ENCODE data around the gene RFK.

The RFK gene

DNA sequence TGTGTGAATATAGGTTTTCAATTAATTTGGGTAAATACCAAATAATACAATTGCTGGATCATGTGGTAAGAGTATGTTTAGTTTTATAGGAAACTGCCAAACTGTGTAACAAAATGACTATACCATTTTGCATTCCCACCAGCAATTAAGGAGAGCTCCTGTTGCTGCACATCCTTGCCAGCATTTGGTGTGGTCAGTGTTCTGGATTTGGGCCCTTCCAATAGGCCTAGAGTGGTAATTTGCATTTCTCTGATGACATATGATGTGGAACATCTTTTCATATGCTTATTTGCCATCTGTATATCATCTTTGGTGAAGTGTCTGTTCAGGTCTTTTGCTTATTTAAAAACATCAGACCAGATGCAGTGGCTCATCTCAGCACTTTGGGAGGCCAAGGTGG lies 11.6 kb upstream of the RFK start:
- DNase-seq = no peak

DNA sequence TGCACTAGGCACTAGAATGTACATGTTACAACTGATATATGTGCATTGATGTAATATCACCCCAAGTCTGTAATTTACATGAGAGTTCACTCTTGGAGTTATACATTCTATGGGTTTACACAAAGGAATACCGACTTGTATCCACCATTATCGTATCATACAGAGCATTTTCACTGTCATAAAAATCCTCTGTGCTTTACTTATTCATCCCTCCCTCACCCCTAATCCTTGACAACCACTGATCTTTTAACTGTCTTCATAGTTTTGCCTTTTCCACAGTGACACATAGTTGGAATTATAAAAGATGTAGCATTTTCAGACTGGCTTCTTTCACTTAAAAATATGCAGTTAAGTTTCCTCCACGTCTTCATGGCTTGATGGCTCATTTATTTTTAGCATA lies 11.1 kb upstream of the RFK start:
- no peak for DNase-seq

- DNase-seq = no peak
Measured at GRCh38 chr9:76404401-76404800, 10.2 kb upstream of the RFK start.

GRCh38 chr9:76403352-76403751 lies 9.1 kb upstream of the RFK start:
- DNase-seq = peak; percentile 14 to 20

DNA sequence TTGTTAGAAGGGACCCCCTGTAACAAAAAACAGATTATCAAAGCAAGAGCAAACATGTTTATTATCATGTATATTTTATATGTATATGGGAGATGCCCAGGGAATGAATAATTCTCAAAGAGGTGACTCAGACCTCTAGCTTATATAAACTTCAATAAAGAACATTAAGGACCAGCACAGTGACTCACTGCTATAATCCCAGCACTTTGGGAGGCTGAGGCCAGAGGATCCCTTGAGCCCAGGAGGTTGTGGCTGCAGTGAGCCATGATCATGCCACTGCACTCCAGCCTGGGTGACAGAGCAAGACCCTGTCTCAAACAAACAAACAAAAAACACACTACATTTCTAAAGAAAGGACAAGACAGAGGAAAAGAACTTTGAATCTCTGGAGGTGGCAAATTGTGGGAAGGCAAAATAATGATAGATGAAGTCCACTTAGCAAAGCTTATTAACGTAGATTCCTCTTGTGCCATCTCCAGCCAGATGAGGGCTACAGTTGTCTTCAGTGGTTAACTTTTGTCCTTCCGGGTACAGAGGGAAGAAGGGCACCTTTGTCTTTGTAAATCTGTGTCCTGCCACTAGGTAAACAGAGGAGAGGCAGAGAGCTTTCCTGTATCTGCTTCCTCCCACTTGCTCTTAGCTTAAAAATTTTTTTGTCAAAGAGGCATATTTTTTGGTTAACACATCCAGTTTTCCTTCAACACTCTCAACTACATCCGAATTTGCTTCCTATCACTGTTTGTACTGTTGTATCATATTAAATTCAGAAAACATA lies 7.5 kb upstream of the RFK start:
- no peak for DNase-seq

- no peak for DNase-seq
Measured at GRCh38 chr9:76401176-76401575, 7.0 kb upstream of the RFK start.

- DNase-seq = no peak
Measured at GRCh38 chr9:76400534-76401096, 6.4 kb upstream of the RFK start.

- no peak for DNase-seq
Measured at GRCh38 chr9:76399856-76400255, 5.6 kb upstream of the RFK start.

- no peak for DNase-seq
Measured at GRCh38 chr9:76396597-76396996, 2.4 kb upstream of the RFK start.

GRCh38 chr9:76396144-76396543 lies 1.9 kb upstream of the RFK start:
- DNase-seq = no peak

DNA sequence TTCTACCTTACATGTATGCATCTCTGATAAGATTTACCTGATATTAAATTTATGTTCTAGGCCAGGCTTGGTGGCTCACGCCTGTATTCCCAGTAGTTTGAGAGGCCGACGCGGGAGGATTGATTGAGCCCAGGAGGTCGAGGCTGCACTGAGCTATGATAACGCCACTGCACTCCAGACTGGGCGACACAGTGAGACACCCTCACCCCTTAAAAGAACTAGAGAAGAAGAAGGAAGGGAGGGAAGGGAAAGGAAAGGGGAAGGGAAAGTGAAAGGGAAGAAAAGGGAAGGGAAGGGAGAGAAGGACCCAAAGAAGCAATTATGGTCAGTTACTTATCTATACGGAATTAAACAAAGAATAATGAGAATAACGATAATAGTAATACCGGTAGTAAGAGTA lies 1.2 kb upstream of the RFK start:
- DNase-seq = no peak

- peak; percentile 44 to 72 for DNase-seq
Measured at GRCh38 chr9:76394960-76395252, 680 bp upstream of the RFK start.

GRCh38 chr9:76390656-76391055 lies 3.6 kb downstream of the RFK start:
- DNase-seq = no peak

DNA sequence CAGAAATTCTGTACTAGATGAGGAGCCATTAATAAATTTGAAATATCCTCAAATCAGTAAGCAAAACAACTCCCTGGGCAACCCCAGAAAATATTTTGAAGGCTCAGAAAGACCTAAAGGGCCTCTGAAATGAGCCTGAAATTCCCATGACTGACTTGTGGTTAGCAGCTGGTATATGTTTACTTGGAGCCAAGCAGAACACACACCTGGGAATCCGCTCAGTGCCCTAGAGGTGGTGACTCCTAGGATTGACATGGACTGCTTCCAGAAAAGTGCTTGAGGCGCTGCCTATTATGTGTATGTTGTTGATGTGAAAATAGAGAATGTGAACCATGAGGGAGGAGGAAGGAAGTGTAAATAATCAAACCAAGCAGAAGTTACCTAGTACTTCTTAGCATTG lies 14.7 kb downstream of the RFK start:
- peak; percentile 11 to 58 for DNase-seq

- DNase-seq = no peak
Measured at GRCh38 chr9:76378367-76379073, 15.7 kb downstream of the RFK start.

- DNase-seq = no peak
Measured at GRCh38 chr9:76377791-76378190, 16.4 kb downstream of the RFK start.

DNA sequence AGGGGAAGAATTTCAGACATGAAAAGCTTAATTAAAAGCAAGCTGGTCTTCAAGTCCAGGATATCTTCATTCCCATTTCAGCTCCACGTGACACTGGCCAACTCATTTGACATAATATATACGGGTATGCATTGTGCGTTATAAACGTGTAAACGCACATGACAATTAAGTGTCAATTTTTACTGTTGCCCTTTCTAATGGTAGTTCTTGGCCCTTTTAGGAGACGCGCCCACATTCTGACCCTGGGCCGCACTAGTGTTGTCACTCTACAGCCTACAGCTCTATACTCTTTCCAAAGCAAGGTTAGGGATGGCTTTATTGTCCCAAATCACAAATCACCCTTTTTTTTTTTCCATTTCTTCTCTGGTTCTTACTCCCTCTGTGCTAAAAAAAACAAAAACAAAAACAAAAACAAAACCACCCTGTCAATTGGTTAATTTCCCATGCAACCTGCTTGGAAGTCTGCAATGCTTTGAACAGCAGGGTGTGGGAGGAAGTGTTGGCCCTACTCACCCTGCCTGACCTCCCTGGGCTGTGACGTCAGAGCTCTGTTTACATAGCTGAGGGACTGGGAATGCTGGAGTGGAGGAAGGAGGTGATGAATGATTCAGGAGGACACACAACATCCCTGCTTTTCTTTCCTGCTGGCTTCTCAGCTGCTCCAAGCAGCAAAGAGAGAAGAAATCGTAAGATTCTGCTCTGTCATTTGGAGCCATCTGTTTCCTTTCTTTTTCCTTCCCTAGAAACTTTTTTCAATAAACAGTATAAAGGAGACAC lies 19.3 kb downstream of the RFK start:
- no peak for DNase-seq

- DNase-seq = no peak
Measured at GRCh38 chr9:76373784-76374474, 20.3 kb downstream of the RFK start.

- DNase-seq = no peak
Measured at GRCh38 chr9:76373173-76373783, 20.9 kb downstream of the RFK start.

GRCh38 chr9:76372336-76372735 lies 21.9 kb downstream of the RFK start:
- DNase-seq = no peak

DNA sequence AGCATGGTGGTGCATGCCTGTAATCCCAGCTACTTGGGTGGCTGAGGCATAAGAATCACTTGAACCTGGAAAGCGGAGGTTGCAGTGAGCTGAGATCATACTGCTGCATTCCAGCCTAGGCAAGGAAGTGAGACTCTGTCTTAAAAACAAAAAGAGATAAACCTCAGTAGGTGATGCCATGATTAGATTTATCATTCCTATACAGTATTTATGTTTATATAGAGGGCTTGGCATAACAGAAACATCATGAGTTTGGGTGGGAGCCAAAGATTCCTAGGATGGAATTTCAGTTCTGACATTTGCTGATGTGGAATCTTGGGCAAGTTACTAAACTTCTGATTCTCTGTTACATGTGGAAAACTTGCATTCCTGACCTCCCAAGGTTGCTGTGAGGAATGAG lies 22.3 kb downstream of the RFK start:
- DNase-seq = no peak

DNA sequence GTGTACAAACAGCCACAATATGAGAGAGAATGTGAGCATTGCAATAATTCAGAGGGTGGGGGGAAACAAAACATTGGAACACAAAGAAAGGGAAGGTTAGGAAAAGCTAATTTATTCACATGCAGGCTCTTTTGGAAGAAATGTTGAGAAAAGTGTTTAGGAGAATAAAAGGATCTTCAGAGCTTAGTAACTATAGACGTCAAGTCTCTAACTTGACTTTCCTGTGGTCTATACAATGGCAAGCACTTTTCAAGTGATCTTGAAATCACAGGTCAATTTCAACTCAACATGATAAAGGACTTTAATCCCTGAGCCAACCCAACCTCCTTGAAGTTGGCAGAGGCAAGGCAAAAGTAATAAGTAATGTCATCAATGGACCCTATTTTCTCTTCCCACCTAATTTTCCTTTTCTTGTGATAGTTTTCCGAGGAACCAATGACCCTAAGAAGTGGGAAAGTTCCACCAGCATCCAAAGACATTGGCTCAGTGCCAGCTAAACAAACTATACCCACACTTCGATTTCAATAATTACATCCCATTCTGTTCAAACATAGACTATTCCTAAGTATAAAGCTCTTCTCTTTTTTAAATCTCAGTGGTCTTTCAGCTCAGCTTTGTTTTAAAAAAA lies 23.7 kb downstream of the RFK start:
- no peak for DNase-seq

All from NCI-H2081 (cell line).